Ishikawa (cell line): ENCODE measurements around the gene PPM1L.

ENCODE experiments used
- CEBPB ChIP-seq: IDR thresholded peaks from 2 replicates; pipeline ENCODE4 v1.6.1; 2012
- CREB1 ChIP-seq: IDR thresholded peaks from 2 replicates; pipeline ENCODE4 v1.6.1; 2012; ENCODE audit warnings: low read depth
- EGR1 ChIP-seq: IDR thresholded peaks from 2 replicates; pipeline ENCODE4 v1.6.1; 2012
- EP300 ChIP-seq: IDR thresholded peaks from 2 replicates; pipeline ENCODE4 v1.6.1; 2012; ENCODE audit warnings: borderline replicate concordance
- FOXM1 ChIP-seq: IDR thresholded peaks from 2 replicates; pipeline ENCODE4 v1.6.1; 2012; ENCODE audit warnings: low read depth, borderline replicate concordance
- NFIC ChIP-seq: IDR thresholded peaks from 2 replicates; pipeline ENCODE4 v1.6.1; 2012
- REST ChIP-seq: IDR thresholded peaks from 2 replicates; pipeline ENCODE4 v1.6.1; 2012; ENCODE audit warnings: low read depth, mild to moderate bottlenecking
- TAF1 ChIP-seq: IDR thresholded peaks from 2 replicates; pipeline ENCODE4 v1.6.1; 2012; ENCODE audit warnings: low read depth, mild to moderate bottlenecking
- TEAD4 ChIP-seq: IDR thresholded peaks from 2 replicates; pipeline ENCODE4 v1.6.1; 2012
- YY1 ChIP-seq: IDR thresholded peaks from 2 replicates; pipeline ENCODE4 v1.6.1; 2012; ENCODE audit warnings: low read depth
- TF ChIP-seq, protein P1 (sequence below): IDR thresholded peaks from 2 replicates; pipeline ENCODE4 v1.6.1; 2012

DNA sequence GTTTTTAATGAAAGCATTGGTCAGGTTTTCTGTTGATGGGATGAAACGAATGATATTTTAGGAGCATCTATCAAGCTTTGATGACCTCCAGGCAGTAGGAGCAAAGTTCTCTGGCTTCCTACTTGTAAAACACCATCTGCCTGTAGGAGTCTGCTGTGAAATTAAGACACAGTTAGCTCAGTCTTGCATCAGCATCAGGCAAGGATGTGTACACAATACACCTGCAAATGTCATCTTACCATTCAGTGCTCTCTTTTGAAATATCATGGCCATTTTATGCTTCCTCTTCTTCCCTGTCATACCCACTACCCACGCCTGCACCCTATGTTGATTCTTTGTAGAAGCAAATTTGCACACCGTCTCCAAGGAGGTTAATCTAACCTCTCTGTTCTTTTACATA lies 310.9 kb downstream of the PPM1L start:
- TF ChIP-seq REST (no peak), TAF1 (no peak), TEAD4 (no peak), EP300 (no peak), EGR1 (no peak), CEBPB (no peak), FOXM1 (no peak), NFIC (no peak), CREB1 (no peak), YY1 (no peak)
- TF ChIP-seq, protein P1, sequence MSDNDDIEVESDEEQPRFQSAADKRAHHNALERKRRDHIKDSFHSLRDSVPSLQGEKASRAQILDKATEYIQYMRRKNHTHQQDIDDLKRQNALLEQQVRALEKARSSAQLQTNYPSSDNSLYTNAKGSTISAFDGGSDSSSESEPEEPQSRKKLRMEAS = no peak
